ENCODE data around the gene TMEM167A. TPM values are rescaled to one million over a fixed set of nuclear protein-coding genes. Genes with fewer than 3 reads are reported as not detected.

The TMEM167A gene
- total and polyA plus RNA-seq, 2 of the 8 experiments (the other 6 are each of a cell fraction or from before 2014, with no cell fraction given) = 50.6 to 178 TPM

GRCh38 chr5:83055166-83055565, 22.0 kb downstream of the TMEM167A start (continued):
- TF ChIP-seq TAF1 (IDR thresholded peaks at IDR 0.05; ENCODE audit: low read depth, low read length) = no peak
- no peak for TF ChIP-seq USF2 (IDR thresholded peaks at IDR 0.05; ENCODE audit: low read length)
- no peak for TF ChIP-seq MAX (IDR thresholded peaks at IDR 0.05)
- no peak for TF ChIP-seq JUN (IDR thresholded peaks at IDR 0.05; ENCODE audit: low read depth, low read length)
- no peak for TF ChIP-seq RXRA (IDR thresholded peaks at IDR 0.05; ENCODE audit: insufficient read depth, low read depth, low read length)
- no peak for TF ChIP-seq FOSL1 (IDR thresholded peaks at IDR 0.05; ENCODE audit: insufficient read depth, low read depth, low read length)
- TF ChIP-seq CHD7 (IDR thresholded peaks at IDR 0.05; ENCODE audit: insufficient replicate concordance, low read length) = no peak

Data from H1 (cell line).